Measurements from ENCODE around the gene OR52E4. TPM values are rescaled to one million over a fixed set of nuclear protein-coding genes. Genes with fewer than 3 reads are reported as not detected.

Gene OR52E4
- total and polyA plus RNA-seq, 3 experiments from 2014 or later: not detected

DNA sequence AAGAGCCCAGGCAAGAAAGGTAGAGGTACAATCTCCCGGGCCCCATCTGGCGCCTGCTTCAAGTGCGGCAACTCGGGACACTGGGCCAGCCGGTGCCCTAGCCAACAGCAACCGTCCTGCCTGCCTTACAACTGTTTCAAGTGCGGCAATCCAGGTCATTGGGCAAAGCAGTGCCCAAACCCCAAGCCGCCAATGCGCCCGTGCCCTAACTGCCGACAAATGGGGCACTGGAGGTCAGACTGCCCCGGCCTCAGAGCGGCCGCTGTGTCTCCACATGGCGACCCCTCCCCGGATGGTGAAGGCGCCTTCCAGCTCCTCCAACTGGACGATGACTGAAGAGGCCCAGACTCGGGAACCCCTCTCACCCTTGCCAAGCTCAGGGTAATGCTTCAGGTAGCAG, 50.2 kb downstream of the OR52E4 start:
- CTCF ChIA-PET: no interaction called here
- peaks cover 3 to 6% of the 10 kb centered on the region in 2 donors for H3K27me3 Mint-ChIP-seq

GRCh38 chr11:5931061-5931460, 50.6 kb downstream of the OR52E4 start:
- Mint-ChIP-seq H3K36me3 (no peaks in the 10 kb centered on the region), H3K4me1 (no peaks in the 10 kb centered on the region), H3K27ac (no peak overlapping the region), H3K9me3 (peaks cover 0 to 17% (median 4%) of the 10 kb centered on the region in 5 donors), H3K4me3 (no peak overlapping the region), H3K27me3 (peaks cover 3 to 6% of the 10 kb centered on the region in 2 donors)
- Histone ChIP-seq H3K4me3 (ENCODE audit: low read length) (no peak overlapping the region), H3K27ac (ENCODE audit: low read depth, low read length) (no peak overlapping the region), H3K27me3 (ENCODE audit: insufficient read depth, low read length, poor library complexity, severe bottlenecking) (no peaks in the 10 kb centered on the region), H3K36me3 (ENCODE audit: insufficient read depth, low read length) (no peaks in the 10 kb centered on the region), H3K4me1 (ENCODE audit: insufficient read depth, low read length) (no peaks in the 10 kb centered on the region), H3K9me3 (ENCODE audit: low read length) (no peaks in the 10 kb centered on the region)
- ChIA-PET POLR2A (no interaction called here), CTCF (no interaction called here)
- no peak for DNase-seq

More for the DNA sequence above, 50.2 kb downstream of the OR52E4 start:
- Mint-ChIP-seq H3K27ac (no peak overlapping the region), H3K9me3 (peaks cover 0 to 13% (median 4%) of the 10 kb centered on the region in 5 donors), H3K4me1 (no peaks in the 10 kb centered on the region), H3K4me3 (no peak overlapping the region), H3K36me3 (no peaks in the 10 kb centered on the region)
- Histone ChIP-seq H3K36me3 (ENCODE audit: insufficient read depth, low read length) (no peaks in the 10 kb centered on the region), H3K4me3 (ENCODE audit: low read length) (no peak overlapping the region), H3K4me1 (ENCODE audit: insufficient read depth, low read length) (no peaks in the 10 kb centered on the region), H3K27me3 (ENCODE audit: insufficient read depth, low read length, poor library complexity, severe bottlenecking) (no peaks in the 10 kb centered on the region), H3K27ac (ENCODE audit: low read depth, low read length) (no peak overlapping the region), H3K9me3 (ENCODE audit: low read length) (no peaks in the 10 kb centered on the region)
- POLR2A ChIA-PET: no interaction called here
- DNase-seq: no peak

DNA sequence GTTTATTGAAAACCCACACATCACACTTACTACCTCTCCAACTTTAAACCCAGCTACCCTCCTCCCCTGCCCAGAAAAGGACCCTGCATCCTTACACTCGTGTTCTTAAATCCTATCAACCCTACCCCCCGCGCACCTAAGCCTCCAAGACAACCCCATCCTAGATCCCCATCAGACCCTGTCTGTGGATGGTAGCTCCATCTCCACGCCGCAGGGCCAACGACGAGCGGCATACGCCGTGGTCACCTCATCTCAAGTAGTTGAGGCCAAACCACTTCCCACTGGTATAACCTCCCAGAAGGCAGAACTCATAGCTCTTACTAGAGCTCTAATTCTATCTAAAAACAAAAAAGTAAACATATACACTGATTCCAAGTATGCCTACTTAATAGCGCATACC, 52.2 kb downstream of the OR52E4 start:
- Mint-ChIP-seq H3K4me1 (no peaks in the 10 kb centered on the region), H3K36me3 (no peaks in the 10 kb centered on the region), H3K27ac (peak overlapping the region in 1 of 8 donors; percentile 77), H3K9me3 (peaks cover 0 to 17% (median 4%) of the 10 kb centered on the region in 5 donors), H3K4me3 (no peak overlapping the region), H3K27me3 (peaks cover 3 to 9% of the 10 kb centered on the region in 2 donors)
- Histone ChIP-seq H3K36me3 (ENCODE audit: insufficient read depth, low read length) (no peaks in the 10 kb centered on the region), H3K4me1 (ENCODE audit: insufficient read depth, low read length) (no peaks in the 10 kb centered on the region), H3K9me3 (ENCODE audit: low read length) (no peaks in the 10 kb centered on the region), H3K27me3 (ENCODE audit: insufficient read depth, low read length, poor library complexity, severe bottlenecking) (no peaks in the 10 kb centered on the region), H3K4me3 (ENCODE audit: low read length) (no peak overlapping the region), H3K27ac (ENCODE audit: low read depth, low read length) (no peak overlapping the region)
- CTCF ChIA-PET: no interaction called here
- POLR2A ChIA-PET: no interaction called here
- DNase-seq: no peak

- ChIA-PET CTCF (no interaction called here), POLR2A (no interaction called here)
- Histone ChIP-seq H3K27ac (ENCODE audit: low read depth, low read length) (no peak overlapping the region), H3K9me3 (ENCODE audit: low read length) (no peaks in the 10 kb centered on the region), H3K4me1 (ENCODE audit: insufficient read depth, low read length) (no peaks in the 10 kb centered on the region), H3K27me3 (ENCODE audit: insufficient read depth, low read length, poor library complexity, severe bottlenecking) (no peaks in the 10 kb centered on the region), H3K36me3 (ENCODE audit: insufficient read depth, low read length) (no peaks in the 10 kb centered on the region), H3K4me3 (ENCODE audit: low read length) (no peak overlapping the region)
- Mint-ChIP-seq H3K9me3 (peaks cover 0 to 20% (median 4%) of the 10 kb centered on the region in 5 donors), H3K4me1 (no peaks in the 10 kb centered on the region), H3K36me3 (no peaks in the 10 kb centered on the region), H3K4me3 (no peak overlapping the region), H3K27ac (no peak overlapping the region), H3K27me3 (peaks cover 3 to 12% of the 10 kb centered on the region in 2 donors)
- DNase-seq: no peak
These were observed 52.7 kb downstream of the OR52E4 start for GRCh38 chr11:5933116-5933515.

Other genes with a start within 250 kb of the OR52E4 start
- 10 to 100 TPM in 1 of 2 experiments, 1 to 10 TPM in 1; 8.2 to 10.6 TPM for gene TRIM5, start 195.6 kb upstream of the OR52E4 start, total RNA-seq
- gene TRIM5, start 195.6 kb upstream of the OR52E4 start, polyA plus RNA-seq: 9.8 TPM
- gene TRIM22, start 190.8 kb upstream of the OR52E4 start, total RNA-seq: 100 to 1,000 TPM; 105 TPM
- gene TRIM22, start 190.8 kb upstream of the OR52E4 start, polyA plus RNA-seq: 163 TPM
- gene OR56B1, start 144.2 kb upstream of the OR52E4 start, total RNA-seq: not detected
- not detected for gene OR56B1, start 144.2 kb upstream of the OR52E4 start, polyA plus RNA-seq
- gene OR52N4, start 126.4 kb upstream of the OR52E4 start, total RNA-seq: under 1 TPM; 0.22 to 0.48 TPM
- gene OR52N4, start 126.4 kb upstream of the OR52E4 start, polyA plus RNA-seq: 0.71 TPM
- not detected for gene OR52N5, start 97.3 kb upstream of the OR52E4 start, total RNA-seq
- gene OR52N5, start 97.3 kb upstream of the OR52E4 start, polyA plus RNA-seq: not detected
- not detected for gene OR52N1, start 89.4 kb upstream of the OR52E4 start, total RNA-seq
- not detected for gene OR52N1, start 89.4 kb upstream of the OR52E4 start, polyA plus RNA-seq
- gene OR52N2, start 71.7 kb upstream of the OR52E4 start, total RNA-seq: not detected
- not detected for gene OR52N2, start 71.7 kb upstream of the OR52E4 start, polyA plus RNA-seq
- not detected for gene OR52E6, start 38.7 kb upstream of the OR52E4 start, total RNA-seq
- not detected for gene OR52E6, start 38.7 kb upstream of the OR52E4 start, polyA plus RNA-seq
- not detected for gene OR52E8, start 22.9 kb upstream of the OR52E4 start, total RNA-seq
- not detected for gene OR52E8, start 22.9 kb upstream of the OR52E4 start, polyA plus RNA-seq
- not detected for gene OR52E5, start 12.6 kb downstream of the OR52E4 start, total RNA-seq
- gene OR52E5, start 12.6 kb downstream of the OR52E4 start, polyA plus RNA-seq: not detected
- not detected for gene OR56A3, start 61.6 kb downstream of the OR52E4 start, total RNA-seq
- not detected for gene OR56A3, start 61.6 kb downstream of the OR52E4 start, polyA plus RNA-seq
- not detected for gene OR56A5, start 87.9 kb downstream of the OR52E4 start, total RNA-seq
- not detected for gene OR56A5, start 87.9 kb downstream of the OR52E4 start, polyA plus RNA-seq
- not detected for gene OR52L1, start 106.4 kb downstream of the OR52E4 start, total RNA-seq
- gene OR52L1, start 106.4 kb downstream of the OR52E4 start, polyA plus RNA-seq: not detected
- not detected for gene OR56A4, start 126.3 kb downstream of the OR52E4 start, total RNA-seq
- not detected for gene OR56A4, start 126.3 kb downstream of the OR52E4 start, polyA plus RNA-seq
- gene OR56A1, start 150.1 kb downstream of the OR52E4 start, total RNA-seq: not detected
- not detected for gene OR56A1, start 150.1 kb downstream of the OR52E4 start, polyA plus RNA-seq
- not detected for gene OR56B4, start 227.1 kb downstream of the OR52E4 start, total RNA-seq
- gene OR56B4, start 227.1 kb downstream of the OR52E4 start, polyA plus RNA-seq: not detected

Measured in CD8-positive, alpha-beta memory T cell (primary cell).